ENCODE measurements around the gene DNAJC25.

DNA sequence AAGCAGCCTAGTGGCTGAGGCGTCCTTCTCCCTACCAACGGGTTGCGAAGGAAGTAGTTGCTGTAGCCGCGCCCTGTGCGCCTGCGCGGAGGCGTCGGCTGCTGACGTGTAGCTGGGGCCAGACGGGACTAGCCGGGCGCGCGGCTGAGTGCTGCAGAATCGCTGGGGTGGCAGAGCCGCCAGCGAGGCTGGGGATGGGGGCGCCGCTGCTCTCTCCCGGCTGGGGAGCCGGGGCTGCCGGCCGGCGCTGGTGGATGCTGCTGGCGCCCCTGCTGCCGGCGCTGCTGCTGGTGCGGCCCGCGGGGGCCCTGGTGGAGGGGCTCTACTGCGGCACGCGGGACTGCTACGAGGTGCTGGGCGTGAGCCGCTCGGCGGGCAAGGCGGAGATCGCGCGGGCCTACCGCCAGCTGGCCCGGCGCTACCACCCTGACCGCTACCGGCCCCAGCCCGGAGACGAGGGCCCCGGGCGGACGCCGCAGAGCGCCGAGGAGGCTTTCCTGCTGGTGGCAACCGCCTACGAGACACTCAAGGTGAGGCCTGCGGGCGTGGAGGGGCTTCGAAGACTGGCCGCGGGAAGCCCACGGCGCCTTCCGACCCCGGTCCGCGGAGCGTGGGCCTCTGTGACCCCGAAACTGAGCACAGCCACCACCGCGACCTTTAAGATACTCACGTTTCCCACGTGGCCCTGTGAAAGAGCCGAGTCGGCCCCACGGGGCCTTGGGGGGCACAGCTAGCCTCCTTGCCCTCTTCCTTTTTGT, at the start of gene DNAJC25:
- TF ChIP-seq SMC3 (conservative IDR thresholded peaks at IDR 0.05; ENCODE audit: poor library complexity): peak; percentile 32
- TF ChIP-seq, protein P1, sequence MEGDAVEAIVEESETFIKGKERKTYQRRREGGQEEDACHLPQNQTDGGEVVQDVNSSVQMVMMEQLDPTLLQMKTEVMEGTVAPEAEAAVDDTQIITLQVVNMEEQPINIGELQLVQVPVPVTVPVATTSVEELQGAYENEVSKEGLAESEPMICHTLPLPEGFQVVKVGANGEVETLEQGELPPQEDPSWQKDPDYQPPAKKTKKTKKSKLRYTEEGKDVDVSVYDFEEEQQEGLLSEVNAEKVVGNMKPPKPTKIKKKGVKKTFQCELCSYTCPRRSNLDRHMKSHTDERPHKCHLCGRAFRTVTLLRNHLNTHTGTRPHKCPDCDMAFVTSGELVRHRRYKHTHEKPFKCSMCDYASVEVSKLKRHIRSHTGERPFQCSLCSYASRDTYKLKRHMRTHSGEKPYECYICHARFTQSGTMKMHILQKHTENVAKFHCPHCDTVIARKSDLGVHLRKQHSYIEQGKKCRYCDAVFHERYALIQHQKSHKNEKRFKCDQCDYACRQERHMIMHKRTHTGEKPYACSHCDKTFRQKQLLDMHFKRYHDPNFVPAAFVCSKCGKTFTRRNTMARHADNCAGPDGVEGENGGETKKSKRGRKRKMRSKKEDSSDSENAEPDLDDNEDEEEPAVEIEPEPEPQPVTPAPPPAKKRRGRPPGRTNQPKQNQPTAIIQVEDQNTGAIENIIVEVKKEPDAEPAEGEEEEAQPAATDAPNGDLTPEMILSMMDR (IDR thresholded peaks at IDR 0.05; ENCODE audit: poor library complexity, severe bottlenecking): peak; percentile 30
- TF ChIP-seq EP300 (conservative IDR thresholded peaks at IDR 0.05; ENCODE audit: poor library complexity, severe bottlenecking): peak; percentile 72
- no peak for TF ChIP-seq EZH2 (IDR thresholded peaks at IDR 0.05; ENCODE audit: borderline replicate concordance, insufficient read depth, low read length, poor library complexity, severe bottlenecking)
- TF ChIP-seq POLR2AphosphoS5 (IDR thresholded peaks at IDR 0.05): peak; percentile 95
- TF ChIP-seq TAF1 (IDR thresholded peaks at IDR 0.05; ENCODE audit: low read depth): peak; percentile 93
